Dedifferentiated amniotic fluid mesenchymal stem cell (primary cell): ENCODE results near the gene PATZ1.
A peak's percentile ranks its signal among the peaks of the same experiment; 100 is the strongest.
"Not testable (repeated sequence)": the region's sequence is repeated elsewhere in the genome, so short reads cannot be mapped to it uniquely, and the experiment has no call there.

Source experiments
- DNase-seq: peaks from one replicate; pipeline ENCODE4 v3.0.0-alpha.2; 2016; ENCODE audit errors: extremely low spot score

PATZ1 gene

DNA sequence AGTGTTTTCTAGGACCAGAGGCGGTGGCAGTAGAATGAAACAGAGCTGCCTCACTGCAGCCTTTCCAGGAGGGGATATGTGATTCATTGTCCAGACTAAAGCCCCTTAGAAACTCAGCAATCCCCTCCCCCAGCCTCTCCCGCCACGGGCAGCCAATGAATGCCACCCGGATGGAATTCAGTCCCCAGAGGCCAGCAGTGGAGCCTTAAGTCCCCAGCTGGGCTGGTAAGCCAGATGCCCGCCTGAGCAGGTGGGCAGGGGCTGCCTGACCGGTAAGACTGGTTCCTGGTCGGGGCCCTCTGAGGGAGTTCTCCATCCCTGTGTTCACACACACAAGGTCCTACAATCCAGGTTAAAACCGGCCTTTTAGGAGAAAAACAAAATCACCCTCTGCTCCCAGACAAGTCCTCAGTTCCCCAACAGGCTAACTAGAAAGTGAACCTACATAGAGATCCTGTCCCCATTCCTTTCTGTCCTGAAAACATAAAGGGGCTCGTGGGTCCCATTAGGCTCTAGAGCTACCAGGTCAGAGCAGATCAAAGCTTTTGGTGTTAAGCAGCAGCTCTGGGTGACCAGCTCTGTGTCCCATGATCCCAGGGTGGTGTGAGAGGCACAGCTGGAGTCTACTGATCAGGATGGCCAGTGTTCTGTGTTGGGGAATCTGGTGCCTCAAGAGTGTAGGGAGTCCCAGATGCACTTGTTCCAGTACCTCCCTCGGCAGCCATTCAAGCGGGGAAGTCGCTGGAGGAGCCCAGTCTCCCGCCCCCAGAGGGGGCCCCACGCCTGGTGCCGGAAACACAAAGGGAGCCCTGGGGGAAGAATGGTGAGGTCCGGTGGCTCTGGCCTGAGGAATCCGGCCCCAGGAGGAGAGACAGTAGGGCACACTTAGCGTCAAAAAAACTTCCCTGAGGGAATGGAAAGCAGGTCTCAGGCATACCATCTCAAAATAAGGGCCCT lies 2.6 kb downstream of the PATZ1 start:
- peak; percentile 42 for DNase-seq

DNA sequence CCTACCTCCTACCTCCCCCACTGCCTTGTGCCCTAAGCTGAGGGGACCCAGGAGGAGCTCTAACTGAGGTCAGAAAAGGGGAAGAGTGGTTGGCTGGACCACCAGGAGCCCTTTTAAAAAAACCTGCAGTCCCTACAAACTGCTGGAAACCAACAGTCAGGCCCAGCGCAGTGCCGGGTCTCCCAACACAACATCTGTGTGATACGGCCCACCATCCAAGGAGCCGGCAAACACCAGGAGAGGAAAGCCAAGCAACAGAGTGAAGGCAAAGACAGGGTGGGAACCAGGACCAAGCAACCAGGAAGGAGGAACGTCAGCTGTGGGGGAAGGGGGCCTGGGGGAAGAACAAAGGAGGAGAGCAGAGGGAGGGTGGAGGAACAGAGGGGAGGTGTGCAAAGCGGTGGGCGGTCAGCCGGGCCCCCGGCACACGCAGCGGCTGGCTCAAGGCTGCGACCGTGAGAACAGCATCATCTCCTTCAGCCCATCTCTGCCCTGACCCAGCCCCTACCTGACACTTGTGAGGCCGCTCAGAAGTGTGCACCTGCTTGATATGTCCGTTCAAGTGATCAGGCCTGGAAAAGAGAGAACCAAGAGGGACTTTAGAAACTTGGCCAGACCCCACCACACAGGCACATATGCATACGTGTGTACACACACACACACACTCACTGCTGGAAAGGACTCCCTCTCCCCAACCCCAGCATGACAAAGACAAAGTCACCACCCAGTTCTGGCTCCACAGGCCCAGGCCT lies 3.6 kb downstream of the PATZ1 start:
- no peak for DNase-seq

DNA sequence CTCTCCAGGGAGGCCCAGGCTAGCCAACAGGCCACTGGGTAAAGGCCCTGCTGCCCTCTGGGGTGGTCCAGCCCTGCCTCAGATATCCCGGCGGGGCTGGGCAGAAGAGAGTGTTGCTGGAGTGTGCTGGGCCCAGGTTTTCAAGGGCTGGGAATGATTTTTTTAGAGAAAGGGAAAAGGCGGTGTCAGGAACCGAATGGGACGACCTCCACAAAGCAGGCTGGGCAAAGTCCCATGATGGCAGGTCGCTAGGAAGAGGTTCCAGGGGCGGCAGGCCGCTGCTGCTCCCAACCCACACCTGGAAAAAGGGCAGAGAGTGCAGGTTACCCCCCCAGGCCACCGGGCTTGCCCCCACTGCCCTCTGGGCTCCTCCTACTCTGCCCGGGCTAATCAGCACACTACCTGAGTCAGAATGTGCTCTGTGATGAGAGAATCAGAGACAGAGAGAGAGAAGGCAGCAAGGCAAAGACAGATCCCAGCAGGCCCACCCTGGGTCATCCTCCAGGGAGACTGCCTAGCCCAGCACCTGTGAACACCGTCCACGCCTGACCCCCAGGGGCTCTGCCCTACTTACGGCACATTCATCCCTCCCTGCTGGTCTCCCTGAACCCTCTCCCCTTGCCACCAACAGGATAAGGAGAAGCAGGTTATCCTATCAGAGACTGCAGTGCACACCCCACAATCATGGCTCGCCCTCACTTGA lies 4.6 kb downstream of the PATZ1 start:
- DNase-seq: no peak

DNA sequence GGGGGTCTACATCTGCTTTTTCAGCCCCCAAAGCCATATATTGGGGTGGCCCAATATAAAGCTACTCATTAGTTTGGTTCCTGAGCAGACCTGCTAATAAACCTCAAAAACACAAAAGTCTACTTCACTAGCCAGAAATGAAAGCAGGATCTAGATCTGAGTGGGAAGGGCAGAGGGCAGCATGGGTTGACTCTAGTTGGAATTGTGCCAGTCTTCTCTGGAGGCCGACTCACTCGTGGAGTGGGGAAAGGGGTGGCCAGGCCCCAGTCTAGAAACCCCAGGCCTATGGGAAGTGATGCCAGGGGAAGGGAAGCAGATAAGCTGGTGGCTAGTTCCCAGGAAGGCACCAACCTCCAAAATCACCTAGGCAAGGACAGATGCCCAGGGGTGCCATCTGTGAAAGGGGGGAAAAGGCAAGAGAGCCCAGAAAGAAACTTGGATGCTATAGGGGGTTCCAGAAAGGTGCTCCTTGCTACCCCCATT lies 5.3 kb downstream of the PATZ1 start:
- DNase-seq: no peak

DNA sequence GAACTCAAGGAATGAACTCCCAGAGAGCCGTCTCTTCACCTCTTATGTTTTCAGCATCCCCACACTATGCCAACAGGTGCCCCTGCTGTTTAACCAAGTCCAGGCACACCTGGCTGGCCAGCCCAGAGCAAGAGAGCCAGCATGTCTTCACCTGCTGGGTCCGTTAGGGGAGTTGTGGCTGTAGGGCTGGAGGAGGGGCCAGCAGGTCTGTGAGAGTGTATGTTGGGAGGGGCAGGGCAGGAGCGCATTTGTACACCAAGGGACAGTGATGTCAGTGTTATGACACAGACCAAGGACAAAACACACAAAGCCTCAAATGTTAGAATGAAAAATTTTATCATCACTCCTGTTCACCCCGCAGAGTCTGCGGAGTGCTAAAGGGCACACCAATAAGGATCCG lies 5.8 kb downstream of the PATZ1 start:
- no peak for DNase-seq

DNA sequence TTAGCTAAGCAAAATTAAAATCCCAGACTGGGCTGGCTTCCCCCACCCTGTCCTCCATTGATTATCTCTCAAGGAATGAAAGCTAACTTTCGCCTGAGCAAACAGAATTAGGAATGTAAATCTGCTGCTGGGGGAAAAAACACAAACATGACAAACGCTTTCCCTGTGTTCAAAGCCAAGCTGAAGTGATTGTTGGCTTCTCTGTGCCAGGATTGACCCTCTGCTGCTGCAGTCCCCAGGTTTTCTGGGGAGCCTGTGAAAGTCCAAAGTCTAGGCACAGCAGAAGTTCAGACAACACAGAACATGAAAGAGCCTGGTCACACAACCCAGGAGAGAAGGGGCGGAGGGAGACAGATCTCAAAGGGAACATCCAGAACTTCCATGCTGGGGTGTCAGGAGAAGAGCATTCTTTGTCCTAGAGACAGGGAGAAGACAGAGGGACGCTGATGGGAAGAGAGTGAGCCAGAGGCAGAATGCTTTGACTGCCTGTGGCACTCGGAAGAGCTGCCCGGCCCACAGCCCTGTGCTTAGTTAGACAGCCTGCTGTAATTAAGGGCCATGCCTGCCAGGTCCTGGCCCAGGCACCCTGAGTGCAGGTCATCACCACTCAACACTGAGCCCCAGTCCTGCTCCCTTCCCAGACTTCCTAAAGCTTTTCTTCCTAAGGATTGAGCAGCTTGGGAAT lies 6.9 kb downstream of the PATZ1 start:
- DNase-seq: no peak

DNA sequence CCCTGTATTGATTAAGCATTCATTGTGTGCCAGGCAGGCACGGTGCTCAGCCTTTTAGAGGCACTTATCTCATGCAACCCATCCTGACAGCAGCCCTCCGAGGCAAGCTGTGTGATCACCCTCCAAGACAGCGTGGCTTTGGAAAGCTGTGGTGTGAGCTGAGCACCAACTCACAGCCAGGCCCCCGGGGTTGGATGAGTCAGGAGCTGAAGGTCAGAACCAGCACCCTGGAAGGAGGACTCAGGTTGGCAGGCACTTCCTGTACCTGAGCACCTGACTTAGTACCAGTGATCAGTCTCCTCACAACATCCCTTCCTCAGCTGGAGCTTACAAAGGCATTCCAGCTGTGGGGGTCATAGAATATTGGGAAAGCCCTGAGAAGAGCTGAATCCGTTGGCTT lies 9.0 kb downstream of the PATZ1 start:
- DNase-seq: no peak

DNA sequence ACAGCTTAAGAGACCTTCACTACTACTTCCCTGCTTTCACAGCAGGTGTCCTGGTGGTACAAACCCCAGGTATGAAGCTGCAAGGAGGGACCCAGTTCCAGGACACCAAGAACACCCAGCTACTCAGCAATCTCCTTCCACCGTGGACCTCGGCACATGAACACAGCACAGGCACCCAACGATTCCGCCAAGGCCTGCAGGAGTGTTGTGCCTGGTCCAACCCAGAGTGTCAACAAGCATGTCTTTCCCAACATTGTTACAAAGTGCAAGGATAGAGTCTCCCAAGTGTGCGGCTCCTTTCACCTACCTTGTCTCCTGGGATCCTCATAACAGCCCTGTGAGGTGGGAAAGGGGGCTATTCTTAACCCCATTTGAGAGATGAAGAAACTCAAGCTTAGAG lies 11.8 kb downstream of the PATZ1 start:
- no peak for DNase-seq

DNA sequence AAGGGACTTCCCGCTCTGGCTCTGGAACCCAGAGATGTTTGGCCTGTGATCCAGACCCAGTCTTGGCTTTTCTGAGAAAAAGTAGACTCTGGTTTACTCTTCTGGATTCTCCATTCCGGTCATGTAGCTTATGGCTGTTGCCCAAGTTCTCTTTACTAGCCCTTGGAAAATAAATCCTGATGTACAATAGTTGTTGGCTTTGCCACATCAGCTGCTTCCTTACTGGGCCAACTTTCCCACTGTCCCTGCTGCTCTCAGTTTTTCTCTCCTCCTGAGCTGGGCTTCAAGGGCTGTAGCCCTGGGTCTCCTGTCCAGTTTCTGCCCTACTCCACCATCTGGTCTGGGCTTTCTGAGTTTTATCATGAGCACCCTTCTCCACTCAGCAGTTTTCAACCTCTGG lies 12.5 kb downstream of the PATZ1 start:
- DNase-seq: no peak

DNA sequence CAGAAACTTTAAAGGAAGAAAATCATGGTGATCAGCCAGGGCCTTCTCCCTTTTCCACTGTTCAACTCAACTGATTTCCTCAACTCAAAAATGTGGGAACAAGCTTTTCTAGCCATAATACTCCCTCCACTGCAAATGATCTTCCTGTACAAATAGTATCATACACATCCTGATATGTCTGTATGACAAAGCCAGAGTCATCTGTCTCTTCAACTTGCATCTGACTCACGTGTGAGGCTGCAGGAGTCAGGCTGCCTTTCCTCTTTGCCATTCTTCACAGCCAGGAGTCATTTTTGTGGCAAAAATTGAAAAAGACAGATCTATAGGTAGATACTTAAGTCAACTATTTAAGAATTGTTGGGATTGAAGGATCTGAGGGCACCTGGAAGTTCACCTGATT lies 13.3 kb downstream of the PATZ1 start:
- DNase-seq: no peak

DNA sequence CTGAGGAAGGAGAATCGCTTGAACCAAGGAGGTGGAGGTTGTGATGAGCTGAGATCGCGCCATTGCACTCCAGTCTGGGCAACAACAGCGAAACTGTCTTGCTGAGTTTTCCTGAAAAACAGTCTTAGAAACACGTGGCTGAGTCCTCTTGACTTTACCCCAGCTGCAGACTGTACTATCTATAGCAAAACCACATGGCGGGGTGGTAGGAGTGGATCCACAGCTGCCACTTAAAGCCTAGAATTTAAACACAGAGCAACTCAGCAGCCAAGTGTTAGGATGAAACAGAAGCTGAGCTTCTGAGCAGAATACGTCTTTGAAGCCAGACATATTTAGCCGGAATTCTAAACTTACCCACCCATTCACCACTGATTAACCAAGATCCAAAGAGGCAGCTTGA lies 14.1 kb downstream of the PATZ1 start:
- DNase-seq: no peak

DNA sequence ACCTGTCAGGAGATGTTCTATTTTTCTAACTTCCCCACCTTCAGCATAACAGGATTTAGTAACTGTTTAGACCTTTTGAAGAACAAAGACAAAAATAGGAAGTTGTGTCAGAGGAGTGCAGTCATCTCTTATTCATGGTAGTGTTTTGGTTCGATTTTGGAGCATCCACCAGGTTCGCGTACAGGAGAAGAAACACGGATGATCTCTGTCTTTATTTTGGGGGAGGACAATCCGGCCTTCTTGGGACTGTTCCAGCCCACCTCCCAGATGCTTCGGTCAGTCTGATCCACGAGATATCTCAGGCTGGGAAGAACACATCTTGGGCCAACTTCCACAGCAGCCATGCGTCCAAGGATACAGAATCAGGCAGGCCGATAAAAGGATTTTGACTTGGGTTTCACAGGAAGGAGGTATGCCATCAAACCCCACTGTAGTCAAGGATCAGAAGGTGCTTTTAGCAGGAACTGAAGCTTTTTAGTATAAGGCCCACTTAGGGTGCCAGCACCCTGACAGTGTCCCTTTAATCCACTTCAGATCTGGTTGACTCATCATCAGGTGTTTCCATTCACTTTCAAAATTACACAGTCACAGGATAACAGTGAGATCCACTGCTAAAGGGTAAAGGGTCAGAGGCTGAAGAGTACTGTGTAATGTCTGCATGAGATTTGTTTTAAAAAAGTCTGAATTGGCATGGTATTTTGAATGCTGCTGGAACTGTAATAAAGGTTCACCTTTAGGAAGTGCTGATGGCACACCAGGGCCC lies 16.5 kb downstream of the PATZ1 start:
- no peak for DNase-seq

DNA sequence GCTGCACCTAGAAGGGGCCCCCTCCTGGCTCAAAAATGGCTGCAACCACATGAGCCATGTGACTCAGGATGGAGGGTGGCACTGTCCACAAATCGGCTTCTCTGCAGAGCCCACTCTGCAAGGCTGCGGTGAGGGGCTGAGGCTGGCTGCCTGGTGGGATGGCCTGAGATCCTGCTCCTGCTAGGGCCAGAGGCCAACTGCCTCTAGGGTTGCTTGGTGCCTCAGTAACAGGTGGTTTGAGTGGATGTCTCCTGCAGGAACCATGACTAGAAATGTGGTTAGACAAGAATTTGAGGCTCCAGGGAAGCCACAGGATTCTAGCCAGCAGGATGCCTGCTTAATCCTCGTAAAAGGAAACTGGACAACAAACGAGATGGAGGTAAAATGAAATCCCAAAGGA lies 17.1 kb downstream of the PATZ1 start:
- no peak for DNase-seq

DNA sequence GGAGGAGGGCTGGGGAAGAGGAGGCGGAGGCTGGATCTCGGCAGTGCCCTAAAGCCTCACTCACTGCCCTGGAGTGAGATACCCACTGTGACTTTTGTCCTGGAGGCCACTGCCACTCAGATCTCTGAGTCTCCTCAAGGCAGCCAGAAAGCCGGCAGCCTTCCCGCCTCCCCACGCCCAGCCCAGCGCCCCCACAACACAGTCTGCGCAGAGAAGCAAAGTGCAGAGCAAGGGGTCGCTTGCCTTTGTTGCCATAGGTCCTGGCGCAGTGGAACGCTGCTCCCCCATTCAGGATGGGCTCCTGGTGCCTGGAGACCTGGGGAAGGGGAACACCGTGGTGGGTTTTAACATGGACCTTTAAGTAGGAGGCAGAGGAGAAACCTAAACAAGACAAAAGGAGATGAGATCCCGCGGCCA lies 17.6 kb downstream of the PATZ1 start:
- no peak for DNase-seq

DNA sequence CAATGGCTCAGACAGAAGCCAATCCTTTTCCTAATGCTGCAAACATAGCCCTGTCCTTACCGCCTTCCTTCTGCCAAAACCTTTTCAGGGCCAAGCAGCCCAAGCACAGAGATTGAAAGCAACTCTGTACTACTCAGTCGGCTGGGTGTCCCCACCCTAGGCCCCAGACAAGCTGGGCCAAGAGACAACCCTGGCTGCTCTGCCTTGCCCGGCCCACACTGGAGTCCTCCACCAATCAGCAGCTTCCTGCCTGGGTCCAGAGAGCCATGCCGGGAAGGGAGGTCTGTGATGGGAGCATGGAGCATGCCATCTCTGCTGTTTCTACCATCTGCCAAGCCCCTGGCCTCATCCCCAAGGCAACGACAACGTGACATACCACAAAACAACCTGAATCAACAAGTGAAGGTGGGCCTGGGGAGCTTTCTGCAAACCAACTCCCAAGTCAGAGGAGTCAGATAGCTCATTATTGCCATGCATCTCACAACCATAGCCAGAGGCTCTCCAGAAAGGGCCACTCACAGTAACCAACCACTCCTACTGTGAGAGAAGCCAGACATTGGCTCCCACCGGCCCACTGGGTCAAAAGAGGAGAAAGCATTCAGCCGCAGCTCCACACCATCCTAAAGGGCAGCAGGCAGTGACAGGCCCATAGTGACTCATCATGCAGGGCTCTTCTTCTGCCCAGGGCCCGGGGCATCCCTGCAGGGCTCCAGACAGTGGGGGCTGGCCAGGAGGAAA lies 18.2 kb downstream of the PATZ1 start:
- no peak for DNase-seq

DNA sequence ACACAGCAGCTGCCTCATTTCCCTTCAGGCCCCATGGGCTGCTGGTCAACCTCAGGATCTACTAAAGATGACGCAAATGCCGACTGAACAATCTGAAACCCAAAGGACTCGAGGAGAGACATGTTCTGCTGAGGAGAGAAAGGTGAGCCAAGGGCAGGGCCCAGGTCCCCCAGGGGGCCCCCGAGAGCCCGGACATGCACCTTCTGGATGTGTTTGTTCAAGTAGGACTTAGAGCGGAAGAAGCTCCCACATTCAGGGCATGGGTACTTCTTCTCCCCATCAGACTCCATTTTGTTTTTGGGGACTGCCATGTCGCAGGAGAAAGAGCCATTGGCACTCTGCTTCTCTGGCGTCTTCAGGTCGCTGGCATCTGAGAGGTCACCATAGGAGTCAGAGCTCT lies 19.3 kb downstream of the PATZ1 start:
- no peak for DNase-seq

DNA sequence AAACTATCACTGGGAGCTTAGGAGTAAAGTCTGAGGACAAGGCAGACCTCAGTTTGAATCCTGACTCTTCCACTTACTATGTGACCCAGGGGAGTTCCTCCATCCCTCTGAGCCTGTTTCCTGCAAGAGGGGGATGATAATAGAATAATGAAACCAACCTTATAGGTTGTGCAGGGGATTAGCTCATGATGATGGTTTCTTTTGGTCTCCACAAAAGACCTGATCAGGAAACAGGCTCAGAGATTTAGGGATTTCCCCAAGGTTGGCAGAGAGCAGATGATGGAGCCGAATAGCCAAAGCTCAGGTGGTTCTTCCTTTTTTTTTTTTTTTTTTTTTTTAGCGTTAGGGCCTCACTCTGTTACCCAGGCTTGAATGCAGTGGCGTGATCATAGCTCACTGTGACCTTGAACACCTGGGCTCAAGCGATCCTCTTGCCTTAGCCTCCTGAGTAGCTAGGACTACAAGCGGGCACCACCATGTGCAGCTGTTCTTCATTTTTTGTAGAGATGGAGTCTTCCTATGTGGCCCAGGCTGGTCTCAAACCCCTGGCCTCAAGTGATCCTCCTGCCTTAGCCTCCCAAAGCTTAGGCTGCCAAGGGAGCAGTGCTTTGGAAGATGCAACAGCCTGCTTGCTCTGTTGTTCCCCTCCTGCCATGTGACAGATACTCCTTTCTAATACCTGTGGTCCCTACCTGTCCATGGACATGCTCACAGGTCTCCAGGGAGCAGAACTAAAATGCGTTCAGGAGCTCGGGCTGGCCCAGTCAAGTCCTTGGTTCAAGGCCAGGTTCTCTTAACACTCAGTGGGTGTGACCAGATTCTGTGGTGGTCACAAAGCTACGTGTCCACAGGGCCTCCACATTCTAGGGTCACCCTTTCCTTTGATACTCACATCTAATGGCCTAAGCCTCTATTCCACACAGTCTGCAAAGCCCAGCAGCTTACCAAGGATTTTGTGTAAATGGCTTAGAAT lies 22.3 kb downstream of the PATZ1 start:
- DNase-seq: no peak

DNA sequence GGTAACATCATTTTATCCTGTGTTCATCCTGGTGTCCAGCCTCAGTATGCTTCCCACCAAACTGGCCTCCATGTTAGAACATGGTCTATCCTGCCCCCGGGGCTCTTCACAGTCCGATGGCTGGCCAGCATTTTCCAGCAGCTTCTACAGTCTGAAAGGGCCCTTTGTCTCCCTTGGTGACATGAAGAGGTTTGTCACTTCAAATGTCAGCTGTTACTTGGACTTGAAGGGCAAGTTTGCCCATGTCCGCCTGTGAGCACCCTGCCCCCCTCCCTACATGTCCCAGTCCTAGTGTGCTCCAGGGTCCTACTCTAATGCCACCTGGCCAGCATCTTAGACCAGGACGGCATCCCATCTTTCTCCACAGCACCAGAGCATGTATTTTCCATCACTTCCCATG lies 24.7 kb downstream of the PATZ1 start:
- no peak for DNase-seq

DNA sequence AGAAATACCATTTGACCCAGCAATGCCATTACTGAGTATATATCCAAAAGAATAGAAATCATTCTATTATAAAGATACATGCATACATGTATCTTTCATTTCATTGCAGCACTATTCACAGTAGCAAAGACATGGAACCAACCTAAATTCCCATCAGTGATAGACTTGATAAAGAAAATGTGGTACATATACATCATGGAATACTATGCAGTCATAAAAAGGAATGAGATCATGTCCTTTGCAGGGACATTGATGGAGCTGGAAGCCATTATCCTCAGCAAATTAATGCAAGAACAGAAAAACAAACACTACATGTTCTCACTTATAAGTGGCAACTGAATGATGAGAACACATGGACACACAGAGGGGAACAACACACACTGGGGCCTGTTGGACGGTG lies 31.9 kb downstream of the PATZ1 start:
- not testable (repeated sequence) for DNase-seq
